ENCODE data around the gene UBE2E2.

UBE2E2 gene

GRCh38 chr3:23592961-23593931 lies 390.1 kb downstream of the UBE2E2 start:
- H3K4me3 ChIP-seq (ENCODE audit: low read depth in 1 of 2, low read length in 2 of 2), result no peak overlapping the region
- no peak for ATAC-seq (ENCODE audit: insufficient read depth, low read depth)
- H3K79me2 ChIP-seq (ENCODE audit: insufficient read depth, low read length), result no peaks in the 10 kb centered on the region
- no peaks in the 10 kb centered on the region for H3K36me3 ChIP-seq (ENCODE audit: insufficient read depth, low read length)
- H3K9me3 ChIP-seq (ENCODE audit: insufficient read depth, low read length, severe bottlenecking), result no peaks in the 10 kb centered on the region
- H2AFZ ChIP-seq (ENCODE audit: low read depth, low read length), result no peak overlapping the region
- no peaks in the 10 kb centered on the region for H3K4me1 ChIP-seq (ENCODE audit: insufficient read depth, low read length)
- no peaks in the 10 kb centered on the region for H4K20me1 ChIP-seq (ENCODE audit: insufficient read depth, low read length)
- no peaks in the 10 kb centered on the region for H3K27me3 ChIP-seq (ENCODE audit: insufficient read depth, low read length, poor library complexity)
- no peak for TF ChIP-seq EZH2 (IDR thresholded peaks at IDR 0.05; ENCODE audit: borderline replicate concordance, low read depth, low read length, severe bottlenecking)
- no peak for TF ChIP-seq CTCF (IDR thresholded peaks at IDR 0.05; ENCODE audit: borderline replicate concordance, extremely low read depth, low read length, poor library complexity, severe bottlenecking)
- no peak overlapping the region for H3K4me2 ChIP-seq (ENCODE audit: insufficient read depth, low read length)
- no peak overlapping the region for H3K27ac ChIP-seq (ENCODE audit: low read length)
- DNase-seq, result no peak
- H3K9ac ChIP-seq (ENCODE audit: low read depth, low read length), result no peak overlapping the region

GRCh38 chr3:23594066-23594465 lies 390.9 kb downstream of the UBE2E2 start:
- H3K4me3 ChIP-seq (ENCODE audit: low read depth in 1 of 2, low read length in 2 of 2), result no peak overlapping the region
- H4K20me1 ChIP-seq (ENCODE audit: insufficient read depth, low read length), result no peaks in the 10 kb centered on the region
- ATAC-seq (ENCODE audit: insufficient read depth, low read depth), result no peak
- H3K9me3 ChIP-seq (ENCODE audit: insufficient read depth, low read length, severe bottlenecking), result no peaks in the 10 kb centered on the region
- H3K27ac ChIP-seq (ENCODE audit: low read length), result no peak overlapping the region
- TF ChIP-seq EZH2 (IDR thresholded peaks at IDR 0.05; ENCODE audit: borderline replicate concordance, low read depth, low read length, severe bottlenecking) (no peak), CTCF (IDR thresholded peaks at IDR 0.05; ENCODE audit: borderline replicate concordance, extremely low read depth, low read length, poor library complexity, severe bottlenecking) (no peak)
- H2AFZ ChIP-seq (ENCODE audit: low read depth, low read length), result no peak overlapping the region
- no peak overlapping the region for H3K9ac ChIP-seq (ENCODE audit: low read depth, low read length)
- H3K79me2 ChIP-seq (ENCODE audit: insufficient read depth, low read length), result no peaks in the 10 kb centered on the region
- no peaks in the 10 kb centered on the region for H3K4me1 ChIP-seq (ENCODE audit: insufficient read depth, low read length)
- no peak for DNase-seq
- no peaks in the 10 kb centered on the region for H3K27me3 ChIP-seq (ENCODE audit: insufficient read depth, low read length, poor library complexity)
- H3K4me2 ChIP-seq (ENCODE audit: insufficient read depth, low read length), result no peak overlapping the region
- no peaks in the 10 kb centered on the region for H3K36me3 ChIP-seq (ENCODE audit: insufficient read depth, low read length)

DNA sequence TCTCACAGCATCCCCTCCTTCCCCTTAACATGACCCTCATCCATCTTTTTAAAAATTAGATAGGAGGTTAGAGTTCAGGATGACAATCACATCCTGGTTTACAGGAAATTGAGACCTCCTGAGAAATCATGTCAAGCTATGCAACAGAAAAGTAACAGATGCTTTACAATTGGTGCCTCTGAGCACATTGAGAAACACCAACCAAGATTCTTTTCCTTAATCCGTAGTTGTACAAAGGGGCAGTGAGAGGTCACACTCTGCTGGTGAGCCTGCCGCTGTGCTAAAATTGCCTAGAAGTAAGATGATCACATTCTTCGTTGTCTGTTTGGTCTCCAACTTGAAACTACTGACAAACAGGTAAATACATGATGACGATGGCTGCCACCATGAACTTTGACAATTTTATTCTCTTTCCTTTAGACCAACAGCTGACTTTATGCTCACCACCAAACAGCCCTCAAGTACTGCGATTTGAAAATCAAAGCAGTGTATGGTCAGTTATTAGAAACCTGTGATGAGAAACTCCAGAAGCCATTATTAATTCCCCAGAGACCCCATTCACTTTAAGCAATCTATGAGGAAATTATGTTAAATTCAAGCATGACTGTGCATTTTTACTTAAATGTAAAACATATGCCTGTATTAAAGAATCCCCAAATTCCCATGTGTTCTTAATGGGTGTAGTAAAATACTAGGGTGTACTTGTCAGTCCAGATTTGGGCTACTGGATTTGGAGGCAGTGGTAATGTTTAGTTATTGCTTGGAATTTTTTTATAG lies 392.0 kb downstream of the UBE2E2 start:
- H3K27ac ChIP-seq (ENCODE audit: low read length), result no peak overlapping the region

More for the DNA sequence above, 392.0 kb downstream of the UBE2E2 start:
- Histone ChIP-seq H3K4me1 (ENCODE audit: insufficient read depth, low read length) (no peaks in the 10 kb centered on the region), H3K9me3 (ENCODE audit: insufficient read depth, low read length, severe bottlenecking) (no peaks in the 10 kb centered on the region), H3K27me3 (ENCODE audit: insufficient read depth, low read length, poor library complexity) (no peaks in the 10 kb centered on the region), H3K36me3 (ENCODE audit: insufficient read depth, low read length) (no peaks in the 10 kb centered on the region), H3K4me2 (ENCODE audit: insufficient read depth, low read length) (no peak overlapping the region), H3K4me3 (ENCODE audit: low read depth in 1 of 2, low read length in 2 of 2) (no peak overlapping the region), H3K79me2 (ENCODE audit: insufficient read depth, low read length) (no peaks in the 10 kb centered on the region), H4K20me1 (ENCODE audit: insufficient read depth, low read length) (no peaks in the 10 kb centered on the region), H2AFZ (ENCODE audit: low read depth, low read length) (no peak overlapping the region), H3K9ac (ENCODE audit: low read depth, low read length) (no peak overlapping the region)
- ATAC-seq (ENCODE audit: insufficient read depth, low read depth), result no peak
- DNase-seq, result no peak
- no peak for TF ChIP-seq CTCF (IDR thresholded peaks at IDR 0.05; ENCODE audit: borderline replicate concordance, extremely low read depth, low read length, poor library complexity, severe bottlenecking)
- TF ChIP-seq EZH2 (IDR thresholded peaks at IDR 0.05; ENCODE audit: borderline replicate concordance, low read depth, low read length, severe bottlenecking), result no peak
